HG03558 (cell line): ENCODE results near the gene CEP44.

Source experiments
- ATAC-seq: cut with Tn5 transposase; IDR thresholded peaks from one replicate; pipeline ENCODE4 v1.9.1; 2021; ENCODE audit warnings: moderate number of reproducible peaks; ENCODE audit not compliant: unreplicated experiment; ENCODE audit errors: extremely low read depth

The CEP44 gene

GRCh38 chr4:174283507-174284471 lies at the start of gene CEP44, which contains the start of gene FBXO8:
TSS of gene CEP44 (plus strand) at chr4:174283911. CDS start at chr4:174299122, 15,211 bp downstream.
TSS of gene FBXO8 (minus strand) at chr4:174283667. CDS start at chr4:174263092, 20,575 bp downstream.
- peak; percentile 24 for ATAC-seq

GRCh38 chr4:174236359-174236758 lies 47.4 kb upstream of the CEP44 start:
- no peak for ATAC-seq

- no peak for ATAC-seq
Measured at GRCh38 chr4:174241162-174241561, 42.5 kb upstream of the CEP44 start.

DNA sequence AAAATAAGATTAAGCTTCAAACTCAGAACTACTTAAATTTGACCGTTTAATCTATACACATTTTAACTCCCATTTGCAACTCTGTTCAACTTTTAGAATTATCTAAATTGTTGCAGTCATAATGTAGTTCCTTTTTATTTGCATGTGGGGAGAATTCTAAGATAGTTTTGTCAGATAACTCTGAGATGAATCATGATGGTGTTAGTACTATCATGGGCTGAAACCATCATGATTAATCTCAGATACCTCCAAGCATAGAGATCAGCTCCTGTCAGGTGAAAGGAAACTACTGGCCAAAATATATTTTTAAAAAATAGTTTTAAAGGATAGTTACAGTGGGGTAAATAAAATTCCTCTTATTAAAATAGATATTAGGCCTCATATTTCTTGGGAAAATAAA lies 39.3 kb upstream of the CEP44 start:
- ATAC-seq: peak; percentile 58

- ATAC-seq: no peak
Measured at GRCh38 chr4:174245714-174246113, 38.0 kb upstream of the CEP44 start.

- no peak for ATAC-seq
Measured at GRCh38 chr4:174248407-174248806, 35.3 kb upstream of the CEP44 start.

DNA sequence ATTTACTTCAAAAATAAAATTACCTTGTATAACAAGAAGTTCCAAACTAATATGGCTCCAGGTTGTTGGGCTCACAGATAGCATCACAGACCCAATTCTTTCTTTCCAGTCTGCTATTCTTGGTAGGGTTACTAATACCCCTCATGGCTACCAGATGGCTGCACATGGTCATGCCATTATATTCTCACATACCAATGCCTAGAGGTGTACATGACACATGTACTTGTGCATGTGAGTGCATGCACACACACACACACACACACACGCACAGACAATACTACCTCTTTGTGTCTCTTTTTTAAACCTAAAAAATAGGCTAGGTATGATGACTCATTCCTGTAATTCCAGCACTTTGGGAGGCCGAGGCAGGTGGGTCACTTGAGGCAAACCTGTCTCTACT lies 31.3 kb upstream of the CEP44 start:
- no peak for ATAC-seq

GRCh38 chr4:174254613-174255012 lies 29.1 kb upstream of the CEP44 start:
- ATAC-seq: no peak

- ATAC-seq: no peak
Measured at GRCh38 chr4:174255374-174255773, 28.3 kb upstream of the CEP44 start.

- no peak for ATAC-seq
Measured at GRCh38 chr4:174255786-174256185, 27.9 kb upstream of the CEP44 start.

- no peak for ATAC-seq
Measured at GRCh38 chr4:174256277-174256713, 27.4 kb upstream of the CEP44 start.

- ATAC-seq: no peak
Measured at GRCh38 chr4:174259580-174259979, 24.1 kb upstream of the CEP44 start.

- peak; percentile 50 for ATAC-seq
Measured at GRCh38 chr4:174260099-174260498, 23.6 kb upstream of the CEP44 start.

DNA sequence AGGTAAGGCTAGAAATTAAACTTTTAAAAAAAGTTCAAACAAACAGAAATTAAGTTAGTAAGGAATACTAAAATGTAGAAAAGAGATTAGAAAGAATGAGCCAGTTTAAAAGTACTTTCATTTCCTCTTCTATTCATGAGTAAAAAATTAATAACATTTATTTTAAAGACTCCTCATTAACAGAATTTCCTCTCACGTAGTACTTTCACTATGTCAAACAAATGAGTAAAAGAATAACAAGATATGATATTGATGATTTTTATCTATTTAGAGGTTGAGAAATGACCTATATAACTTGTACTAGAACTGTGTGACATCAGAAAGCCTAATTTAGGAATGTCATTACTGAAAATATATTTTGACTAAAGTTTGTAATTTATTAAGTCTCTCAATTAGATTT lies 22.3 kb upstream of the CEP44 start:
- peak; percentile 21 for ATAC-seq

DNA sequence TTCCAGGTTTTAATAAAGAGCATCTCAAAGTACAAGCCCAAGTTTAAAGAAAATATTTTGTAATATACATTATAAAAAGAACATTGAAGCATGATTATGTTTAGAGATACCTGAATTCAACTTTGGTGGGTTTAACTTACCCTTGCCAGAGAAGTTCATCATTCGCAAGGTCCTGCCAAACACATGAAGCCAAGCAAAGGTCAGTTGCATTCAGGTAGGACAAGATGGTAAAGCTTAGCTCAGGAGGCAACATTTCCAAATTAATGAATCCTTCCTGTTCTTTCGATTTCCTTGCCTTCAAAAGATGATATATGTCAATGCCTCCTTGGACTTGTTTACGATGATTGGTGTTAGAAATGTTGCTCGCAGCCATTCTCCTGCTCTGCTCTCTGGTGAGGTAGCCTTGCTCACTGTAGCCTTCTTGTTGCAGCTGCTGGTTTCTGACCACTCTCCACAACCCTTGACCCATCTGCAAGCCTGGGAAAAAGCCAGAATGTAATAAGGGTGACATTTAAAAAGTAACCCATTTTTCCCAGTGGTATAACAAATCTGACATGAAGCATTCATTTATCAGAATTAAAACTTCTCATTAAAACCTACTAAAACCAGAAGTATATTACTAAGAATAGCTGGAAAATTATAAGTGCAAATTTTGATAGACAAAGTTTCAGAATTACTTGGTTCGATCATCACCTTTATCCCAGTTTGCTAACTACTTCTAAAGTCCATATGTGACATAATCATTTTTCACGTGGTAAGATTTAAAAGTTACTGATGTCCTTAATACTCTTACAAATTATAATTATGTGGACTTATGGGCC lies 20.9 kb upstream of the CEP44 start:
- no peak for ATAC-seq

- no peak for ATAC-seq
Measured at GRCh38 chr4:174263445-174263736, 20.3 kb upstream of the CEP44 start.

GRCh38 chr4:174265916-174266315 lies 17.8 kb upstream of the CEP44 start:
- no peak for ATAC-seq

DNA sequence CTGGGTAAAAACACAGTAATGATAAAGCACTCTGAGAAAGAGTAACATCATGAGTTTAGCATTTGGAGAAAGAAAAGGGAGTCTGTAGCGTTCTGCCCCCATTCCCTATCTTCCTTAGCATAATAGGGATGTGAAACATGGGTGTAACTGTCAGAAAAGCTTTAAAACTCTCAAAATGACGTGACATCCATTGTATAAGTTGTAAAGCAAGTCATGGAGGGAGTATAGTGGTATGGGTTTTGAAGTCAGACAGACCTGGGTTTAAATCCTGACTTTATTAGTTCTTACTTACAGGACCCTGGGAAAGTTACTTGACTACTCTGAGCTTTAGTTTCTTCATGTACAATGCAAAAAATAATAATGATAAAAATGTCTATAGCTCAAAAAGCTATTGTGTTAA lies 17.3 kb upstream of the CEP44 start:
- ATAC-seq: no peak

GRCh38 chr4:174273930-174274329 lies 9.8 kb upstream of the CEP44 start:
- no peak for ATAC-seq

DNA sequence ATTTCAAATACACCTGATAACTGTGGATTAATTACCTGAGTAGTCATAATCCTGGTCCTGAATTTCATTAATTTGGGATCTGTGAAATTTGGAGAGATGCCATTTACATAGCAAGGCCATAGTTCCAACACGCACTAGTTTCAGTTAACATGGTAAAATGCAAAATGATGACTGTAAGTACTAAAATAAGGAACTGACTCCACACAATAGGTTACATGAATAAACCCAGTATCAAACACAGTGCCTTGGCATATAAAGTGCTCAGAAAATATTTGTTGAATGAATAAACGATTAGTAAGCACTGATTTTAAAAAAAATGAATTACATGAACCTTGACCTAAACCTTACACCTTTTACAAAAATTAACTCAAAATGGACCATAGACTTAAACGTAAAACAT lies 9.3 kb upstream of the CEP44 start:
- no peak for ATAC-seq

- no peak for ATAC-seq
Measured at GRCh38 chr4:174275101-174275500, 8.6 kb upstream of the CEP44 start.
